Spleen (tissue), 11 donors: ENCODE results near the gene GMDS. TPM values are rescaled to one million over a fixed set of nuclear protein-coding genes. Genes with fewer than 3 reads are reported as not detected.

Experiments used
- DNase-seq: peaks from one replicate; pipeline ENCODE4 v3.0.0-alpha.2; 2020
- H3K27ac ChIP-seq, 8 donors: fragments of 200-600 bp; sonication (generic) in 7 of 8; 1 replicate in 4 of 8; 2 replicates in 4 of 8; pipeline versions ENCODE4 v1.5.0 to v1.8.0; 2016 to 2021; ENCODE audit warnings: inconsistent platforms in 4 of 8, mild to moderate bottlenecking in 4 of 8, moderate library complexity in 1 of 8
- H3K27me3 ChIP-seq, 7 donors: fragments of 200-600 bp; sonication (generic) in 6 of 7; replicated peaks in 1 of 7; 1 replicate in 4 of 7; 2 replicates in 3 of 7; pipeline versions ENCODE4 v1.5.0 to v1.8.0; 2016 to 2021; ENCODE audit warnings: inconsistent platforms in 3 of 7, mild to moderate bottlenecking in 1 of 7
- H3K36me3 ChIP-seq, 6 donors: fragments of 200-600 bp; sonication (generic) in 5 of 6; 1 replicate in 4 of 6; 2 replicates in 2 of 6; pipeline versions ENCODE4 v1.5.0 to v1.8.0; 2016 to 2021; ENCODE audit warnings: inconsistent platforms in 2 of 6
- H3K4me1 ChIP-seq, 6 donors: fragments of 200-600 bp; sonication (generic) in 5 of 6; 1 replicate in 3 of 6; 2 replicates in 3 of 6; pipeline versions ENCODE4 v1.5.0 to v1.8.0; 2016 to 2021; ENCODE audit warnings: inconsistent platforms in 3 of 6
- H3K4me3 ChIP-seq, 8 donors: fragments of 200-600 bp; sonication (generic) in 7 of 8; 1 replicate in 4 of 8; 2 replicates in 4 of 8; pipeline versions ENCODE4 v1.5.0 to v1.8.0; 2016 to 2021; ENCODE audit warnings: inconsistent platforms in 4 of 8, mild to moderate bottlenecking in 4 of 8, moderate library complexity in 2 of 8
- H3K9me3 ChIP-seq, 8 donors: fragments of 200-600 bp; sonication (generic) in 7 of 8; 1 replicate in 4 of 8; 2 replicates in 4 of 8; pipeline versions ENCODE4 v1.5.0 to v1.8.0; 2016 to 2021; ENCODE audit warnings: inconsistent platforms in 4 of 8
- CTCF ChIP-seq, 11 experiments: fragments of 200-600 bp in 7 of 11; fragments of 450-650 bp in 4 of 11; sonication (generic) in 4 of 11; IDR thresholded peaks in 8 of 11; conservative IDR thresholded peaks in 3 of 11; 1 replicate in 7 of 11; 2 replicates in 4 of 11; pipeline versions ENCODE4 v1.4.0 to v1.8.0; 2016 to 2021; ENCODE audit warnings: antibody characterized with exemption in 11 of 11, inconsistent platforms in 4 of 11, mild to moderate bottlenecking in 1 of 11
- POLR2A ChIP-seq, 3 donors: fragments of 450-650 bp; IDR thresholded peaks; one replicate each; pipeline ENCODE4 v1.5.1; 2017; ENCODE audit warnings: antibody characterized with exemption in 3 of 3, mild to moderate bottlenecking in 1 of 3
- POLR2AphosphoS5 ChIP-seq, 3 donors: sonication (generic); formaldehyde crosslinking; IDR thresholded peaks; one replicate each; pipeline ENCODE4 v1.5.1; 2017; ENCODE audit warnings: antibody characterized with exemption in 3 of 3
- WGBS, 5 donors: extraction: QIAGEN DNeasy Blood & Tissue Kit in 3 of 5; methylation state at CpG; one replicate each; pipeline versions ENCODE4 v1.1.5 to v1.1.7; 2013 to 2018; 5-methylcytosine and 5-hydroxymethylcytosine counted together
- intact Hi-C: fragments of 100-400 bp; cut with DNase I; formaldehyde crosslinking; loops from one replicate; pipeline ENCODE4 v1.15.0; 2023; ENCODE audit warnings: low total_unique reads
- polyA plus RNA-seq, 3 donors: library from polyadenylated mRNA; stranded (reverse); fragments of 200-250 nt; gene quantifications; one replicate each; pipeline ENCODE4 v1.2.1, GENCODE V29; 2013
- total RNA-seq, 7 donors: library from RNA; depleted of rRNA in 3 of 7; stranded (reverse); fragments of >200 nt in 3 of 7; fragmentation: NEBNext Ultra II Directional in 4 of 7; extraction: Animal tissue kit (Norgen Biotek cat#: 25700) in 4 of 7; gene quantifications; one replicate each; pipeline versions ENCODE4 v1.1.0 to v1.2.1, GENCODE V29; 2016 to 2021
- donor health status: healthy with polysubstance abuse.
- donor health status: DM: no; HTN: no; CAD: no; lungs with moderate emphysema.
- donor health status: DM: no; HTN: no; CAD: no.
- donor health status: Bipolar disorder and iron deficiency.
- donor health status: healthy.
- donor health status: DM: no; HTN: no; CAD: no.
- donor health status: DM: yes; HTN: yes; CAD: no.

Gene GMDS
- total and polyA plus RNA-seq, 10 donors: 9.1 to 30.8 (median 17.7) TPM

GRCh38 chr6:1586861-1587450 is 658.4 kb downstream of the GMDS start:
- Histone ChIP-seq H3K4me1 (no peaks in the 10 kb centered on the region), H3K36me3 (no peaks in the 10 kb centered on the region), H3K27ac (no peak overlapping the region), H3K4me3 (no peak overlapping the region), H3K27me3 (peaks cover 0 to 46% (median 0%) of the 10 kb centered on the region in 7 donors), H3K9me3 (no peaks in the 10 kb centered on the region)
- DNase-seq: no peak
- TF ChIP-seq CTCF (IDR thresholded peaks at IDR 0.05 in 8 of 11, conservative IDR thresholded peaks at IDR 0.05 in 3 of 11) (no peak), POLR2A (IDR thresholded peaks at IDR 0.05) (no peak), POLR2AphosphoS5 (IDR thresholded peaks at IDR 0.05) (no peak)
- WGBS, 5 donors: 72 to 96% (median 87%) methylated on average over 5 of the region's 5 CpGs
- intact Hi-C loops: no loop called here

GRCh38 chr6:1586256-1586655 is 659.1 kb downstream of the GMDS start:
- no peak for TF ChIP-seq POLR2AphosphoS5 (IDR thresholded peaks at IDR 0.05)
- TF ChIP-seq CTCF (IDR thresholded peaks at IDR 0.05 in 8 of 11, conservative IDR thresholded peaks at IDR 0.05 in 3 of 11): no peak
- TF ChIP-seq POLR2A (IDR thresholded peaks at IDR 0.05): no peak
- Histone ChIP-seq H3K4me1 (no peaks in the 10 kb centered on the region), H3K27me3 (peaks cover 0 to 46% (median 0%) of the 10 kb centered on the region in 7 donors), H3K4me3 (no peak overlapping the region), H3K9me3 (no peaks in the 10 kb centered on the region), H3K27ac (no peak overlapping the region), H3K36me3 (no peaks in the 10 kb centered on the region)
- intact Hi-C loops: no loop called here
- 71 to 85% (median 82%) methylated on average over 7 of the region's 7 CpGs for WGBS, 5 donors
- no peak for DNase-seq

GRCh38 chr6:1585669-1586049 is 659.7 kb downstream of the GMDS start:
- no peak for TF ChIP-seq POLR2A (IDR thresholded peaks at IDR 0.05)
- no peak for TF ChIP-seq POLR2AphosphoS5 (IDR thresholded peaks at IDR 0.05)
- no peak for TF ChIP-seq CTCF (IDR thresholded peaks at IDR 0.05 in 8 of 11, conservative IDR thresholded peaks at IDR 0.05 in 3 of 11)
- Histone ChIP-seq H3K27ac (no peak overlapping the region), H3K27me3 (peaks cover 0 to 46% (median 0%) of the 10 kb centered on the region in 7 donors), H3K9me3 (no peaks in the 10 kb centered on the region), H3K4me1 (no peaks in the 10 kb centered on the region), H3K36me3 (no peaks in the 10 kb centered on the region), H3K4me3 (no peak overlapping the region)
- WGBS, 5 donors: 84 to 92% (median 89%) methylated on average over 12 of the region's 12 CpGs
- intact Hi-C loops: no loop called here
- no peak for DNase-seq

- intact Hi-C loops: no loop called here
- Histone ChIP-seq H3K27ac (no peak overlapping the region), H3K4me1 (no peaks in the 10 kb centered on the region), H3K4me3 (no peak overlapping the region), H3K36me3 (no peaks in the 10 kb centered on the region), H3K9me3 (no peaks in the 10 kb centered on the region), H3K27me3 (peaks cover 0 to 46% (median 0%) of the 10 kb centered on the region in 7 donors)
- DNase-seq: no peak
- TF ChIP-seq POLR2A (IDR thresholded peaks at IDR 0.05): no peak
- TF ChIP-seq POLR2AphosphoS5 (IDR thresholded peaks at IDR 0.05): no peak
- TF ChIP-seq CTCF (IDR thresholded peaks at IDR 0.05 in 8 of 11, conservative IDR thresholded peaks at IDR 0.05 in 3 of 11): no peak
- WGBS, 5 donors: 79 to 88% (median 87%) methylated on average over 14 of the region's 14 CpGs
Measured at GRCh38 chr6:1584996-1585668, 660.3 kb downstream of the GMDS start.
